ENCODE measurements around the gene KPNA6. TPM values are rescaled to one million over a fixed set of nuclear protein-coding genes. Genes with fewer than 3 reads are reported as not detected.
A peak's percentile ranks its signal among the peaks of the same experiment; 100 is the strongest.

The KPNA6 gene
- total RNA-seq, 3 donors from 2014 or later (not counting 1 experiment from before 2014, with no cell fraction given), result 48.6 to 59.0 (median 52.8) TPM

GRCh38 chr1:32071758-32072621 lies 35.9 kb upstream of the KPNA6 start:
- Mint-ChIP-seq H3K36me3 (no peaks in the 10 kb centered on the region), H3K9me3 (no peaks in the 10 kb centered on the region), H3K4me1 (peaks cover 25 to 29% of the 10 kb centered on the region in 2 donors), H3K27ac (peak overlapping the region; percentile 87 to 89), H3K4me3 (peak overlapping the region; percentile 97), H3K27me3 (ENCODE audit: low read depth in 2 of 2) (no peaks in the 10 kb centered on the region)
- TF ChIP-seq, protein P1, sequence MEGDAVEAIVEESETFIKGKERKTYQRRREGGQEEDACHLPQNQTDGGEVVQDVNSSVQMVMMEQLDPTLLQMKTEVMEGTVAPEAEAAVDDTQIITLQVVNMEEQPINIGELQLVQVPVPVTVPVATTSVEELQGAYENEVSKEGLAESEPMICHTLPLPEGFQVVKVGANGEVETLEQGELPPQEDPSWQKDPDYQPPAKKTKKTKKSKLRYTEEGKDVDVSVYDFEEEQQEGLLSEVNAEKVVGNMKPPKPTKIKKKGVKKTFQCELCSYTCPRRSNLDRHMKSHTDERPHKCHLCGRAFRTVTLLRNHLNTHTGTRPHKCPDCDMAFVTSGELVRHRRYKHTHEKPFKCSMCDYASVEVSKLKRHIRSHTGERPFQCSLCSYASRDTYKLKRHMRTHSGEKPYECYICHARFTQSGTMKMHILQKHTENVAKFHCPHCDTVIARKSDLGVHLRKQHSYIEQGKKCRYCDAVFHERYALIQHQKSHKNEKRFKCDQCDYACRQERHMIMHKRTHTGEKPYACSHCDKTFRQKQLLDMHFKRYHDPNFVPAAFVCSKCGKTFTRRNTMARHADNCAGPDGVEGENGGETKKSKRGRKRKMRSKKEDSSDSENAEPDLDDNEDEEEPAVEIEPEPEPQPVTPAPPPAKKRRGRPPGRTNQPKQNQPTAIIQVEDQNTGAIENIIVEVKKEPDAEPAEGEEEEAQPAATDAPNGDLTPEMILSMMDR (IDR thresholded peaks at IDR 0.05), result no peak
- ATAC-seq, result no peak
- Histone ChIP-seq H3K27me3 (ENCODE audit: control insufficient read depth, insufficient read depth, low read length) (no peaks in the 10 kb centered on the region), H3K4me3 (ENCODE audit: low read length) (peak overlapping the region; percentile 90), H3K9me3 (ENCODE audit: control insufficient read depth, insufficient read depth, low read length) (no peaks in the 10 kb centered on the region), H3K27ac (ENCODE audit: low read length) (peak overlapping the region; percentile 77), H3K36me3 (ENCODE audit: control insufficient read depth, insufficient read depth, low read length) (peaks cover 8% of the 10 kb centered on the region), H3K4me1 (ENCODE audit: control insufficient read depth, insufficient read depth, low read length) (peaks cover 27% of the 10 kb centered on the region)
- intact Hi-C loops (cut with micrococcal nuclease), result loop anchor here (1.0 to 2.0 kb wide), 3 partner anchors 36 to 129 kb away; partner anchors contain the start of genes CCDC28B, KHDRBS1 and KPNA6
- no peak for DNase-seq
- WGBS (ENCODE audit: insufficient coverage), result 20% methylated on average over 14 of the region's 14 CpGs

GRCh38 chr1:32072622-32073298 lies 35.1 kb upstream of the KPNA6 start, which contains the start of gene TMEM39B:
Gene TMEM39B, plus strand, starts transcription at chr1:32072939. Its CDS starts 109 bp downstream, at chr1:32073048.
- H3K27me3 ChIP-seq (ENCODE audit: control insufficient read depth, insufficient read depth, low read length), result no peaks in the 10 kb centered on the region
- Mint-ChIP-seq H3K36me3 (no peaks in the 10 kb centered on the region), H3K4me3 (peak within 1 kb of the TSS; percentile 97), H3K27me3 (ENCODE audit: low read depth in 2 of 2) (no peaks in the 10 kb centered on the region), H3K27ac (peak within 1 kb of the TSS; percentile 87 to 89), H3K9me3 (no peaks in the 10 kb centered on the region), H3K4me1 (peaks cover 25 to 29% of the 10 kb centered on the region in 2 donors)
- H3K4me1 ChIP-seq (ENCODE audit: control insufficient read depth, insufficient read depth, low read length), result peaks cover 23% of the 10 kb centered on the region
- intact Hi-C loops (cut with micrococcal nuclease), result loop anchor here (1.0 to 2.0 kb wide), 3 partner anchors 36 to 128 kb away; partner anchors contain the start of genes CCDC28B, KHDRBS1 and KPNA6
- whole genome bisulfite sequencing (ENCODE audit: insufficient coverage), result under 1% methylated on average over 67 of the region's 67 CpGs
- DNase-seq (peak; percentile 93 to 96), ATAC-seq (peak; percentile 86 to 95 (median 88))
- H3K27ac ChIP-seq (ENCODE audit: low read length), result peak within 1 kb of the TSS; percentile 77
- H3K9me3 ChIP-seq (ENCODE audit: control insufficient read depth, insufficient read depth, low read length), result no peaks in the 10 kb centered on the region
- TF ChIP-seq, protein P1 (IDR thresholded peaks at IDR 0.05), result no peak
- H3K36me3 ChIP-seq (ENCODE audit: control insufficient read depth, insufficient read depth, low read length), result peaks cover 16% of the 10 kb centered on the region
- peak within 1 kb of the TSS; percentile 90 for H3K4me3 ChIP-seq (ENCODE audit: low read length)

GRCh38 chr1:32073299-32074229 lies 34.3 kb upstream of the KPNA6 start:
- Mint-ChIP-seq H3K4me1 (peaks cover 25 to 29% of the 10 kb centered on the region in 2 donors), H3K9me3 (no peaks in the 10 kb centered on the region), H3K27ac (peak overlapping the region; percentile 87 to 89), H3K36me3 (no peaks in the 10 kb centered on the region), H3K27me3 (ENCODE audit: low read depth in 2 of 2) (no peaks in the 10 kb centered on the region), H3K4me3 (peak overlapping the region; percentile 97)
- H3K27ac ChIP-seq (ENCODE audit: low read length), result peak overlapping the region; percentile 77
- DNase-seq, result peak in 1 of 2 donors; percentile 20
- TF ChIP-seq, protein P1 (IDR thresholded peaks at IDR 0.05), result no peak
- WGBS (ENCODE audit: insufficient coverage), result 44% methylated on average over 28 of the region's 28 CpGs
- H3K27me3 ChIP-seq (ENCODE audit: control insufficient read depth, insufficient read depth, low read length), result no peaks in the 10 kb centered on the region
- H3K36me3 ChIP-seq (ENCODE audit: control insufficient read depth, insufficient read depth, low read length), result peaks cover 23% of the 10 kb centered on the region
- intact Hi-C loops (cut with micrococcal nuclease), result loop anchor here (2.0 kb wide), 2 partner anchors 61 to 127 kb away; partner anchors contain the start of genes CCDC28B and KHDRBS1
- H3K9me3 ChIP-seq (ENCODE audit: control insufficient read depth, insufficient read depth, low read length), result no peaks in the 10 kb centered on the region
- peak overlapping the region; percentile 90 for H3K4me3 ChIP-seq (ENCODE audit: low read length)
- ATAC-seq, result peak in 2 of 3 donors; percentile 34 to 43
- peaks cover 23% of the 10 kb centered on the region for H3K4me1 ChIP-seq (ENCODE audit: control insufficient read depth, insufficient read depth, low read length)

All from natural killer cell (primary cell).